GM12865 (cell line): ENCODE results near the gene C11orf86.

Experiments used
- DNase-seq: peaks from one replicate; pipeline ENCODE4 v3.0.0; 2010; ENCODE audit warnings: low read depth
- H3K4me3 ChIP-seq: 2 replicates; pipeline ENCODE4 v1.5.1; 2011; ENCODE audit warnings: mild to moderate bottlenecking, low read depth, low read length, control low read depth
- CTCF ChIP-seq: IDR thresholded peaks from 2 replicates; pipeline ENCODE4 v1.5.1; 2011; ENCODE audit warnings: low read length, control low read depth, low read depth, inconsistent platforms; ENCODE audit not compliant: insufficient read depth; ENCODE audit errors: missing control alignments

The C11orf86 gene

GRCh38 chr11:66974724-66975404 is at the start of gene C11orf86:
Gene C11orf86, plus strand, starts transcription at chr11:66975304. Its CDS starts 59 bp downstream, at chr11:66975363.
- TF ChIP-seq CTCF: no peak
- no peak within 1 kb of the TSS for H3K4me3 ChIP-seq

DNA sequence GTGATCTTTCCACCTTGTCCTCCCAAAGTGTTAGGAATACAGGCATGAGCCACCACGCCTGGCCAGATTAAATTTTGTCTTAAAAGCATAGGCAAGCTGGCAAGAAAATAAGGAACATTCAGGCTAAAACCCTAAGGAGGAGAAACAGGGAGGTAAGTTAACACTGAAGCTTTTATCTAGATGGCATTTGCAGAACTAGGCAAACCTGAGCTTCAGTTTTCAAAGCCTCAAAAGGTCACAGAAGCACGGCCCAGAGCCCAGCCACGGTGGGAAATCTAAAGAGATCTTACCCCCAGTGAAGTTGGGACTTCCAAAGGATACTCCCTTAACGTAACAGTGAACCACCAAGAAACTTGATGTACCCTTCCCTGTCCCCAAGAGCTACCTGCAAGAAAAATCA is 45.4 kb upstream of the C11orf86 start:
- no peak for TF ChIP-seq CTCF
- DNase-seq: no peak
- H3K4me3 ChIP-seq: no peak overlapping the region

More at GRCh38 chr11:66974724-66975404, at the start of gene C11orf86:
- no peak for DNase-seq

GRCh38 chr11:66932543-66932942 is 42.6 kb upstream of the C11orf86 start:
- TF ChIP-seq CTCF: no peak
- H3K4me3 ChIP-seq: no peak overlapping the region
- DNase-seq: no peak

DNA sequence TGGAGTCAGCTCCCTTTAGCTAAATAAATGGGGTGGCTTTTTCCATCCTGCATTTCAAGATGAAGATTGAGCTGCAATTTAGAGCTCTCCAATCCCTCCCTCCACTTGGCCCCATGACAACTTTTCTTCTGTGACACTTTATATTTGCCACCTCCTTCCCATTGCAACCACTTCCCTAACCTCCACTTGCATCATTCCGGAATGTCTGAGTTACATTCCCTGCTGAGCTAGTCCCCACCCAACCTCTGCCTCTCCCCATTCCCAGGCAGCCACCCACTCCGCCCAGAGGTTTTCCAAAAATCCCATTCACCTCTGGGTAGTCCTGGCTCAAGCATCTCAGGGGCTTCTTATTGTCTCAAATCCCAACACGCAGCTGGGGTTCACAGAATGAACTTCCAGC is 41.6 kb upstream of the C11orf86 start:
- no peak for DNase-seq
- no peak overlapping the region for H3K4me3 ChIP-seq
- TF ChIP-seq CTCF: no peak

- H3K4me3 ChIP-seq: no peak overlapping the region
- no peak for TF ChIP-seq CTCF
- DNase-seq: no peak
Measured at GRCh38 chr11:66934950-66935779, 39.9 kb upstream of the C11orf86 start.

DNA sequence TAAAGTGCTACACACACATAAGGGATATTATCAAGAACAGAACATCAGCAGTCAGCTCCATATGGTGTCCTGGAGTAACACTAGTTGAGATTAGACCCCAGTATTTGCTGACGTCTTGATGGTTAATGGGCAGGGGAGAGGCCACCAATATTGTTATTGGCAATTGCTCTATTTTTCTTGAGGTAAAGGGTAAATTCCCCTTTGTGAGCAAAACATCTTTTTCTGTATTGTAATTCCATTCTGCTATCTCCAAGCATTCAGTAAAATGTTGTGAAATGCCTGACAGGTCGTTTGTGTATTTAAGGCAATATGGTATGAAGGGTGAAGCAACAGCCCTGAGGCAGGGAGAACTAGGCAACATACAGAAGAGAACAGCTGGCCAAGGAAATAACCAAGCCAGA is 38.8 kb upstream of the C11orf86 start:
- no peak for DNase-seq
- no peak for TF ChIP-seq CTCF
- no peak overlapping the region for H3K4me3 ChIP-seq
